GM12892 (cell line): Measurements from ENCODE around the gene FCN3.

ENCODE experiments used
- POLR2A ChIP-seq: IDR thresholded peaks from 2 replicates; pipeline ENCODE4 v1.6.1; 2011; ENCODE audit warnings: low read depth, low read length, control low read depth
- POLR2AphosphoS5 ChIP-seq: IDR thresholded peaks from 2 replicates; pipeline ENCODE4 v1.6.1; 2011; ENCODE audit warnings: low read depth, low read length, control low read depth

DNA sequence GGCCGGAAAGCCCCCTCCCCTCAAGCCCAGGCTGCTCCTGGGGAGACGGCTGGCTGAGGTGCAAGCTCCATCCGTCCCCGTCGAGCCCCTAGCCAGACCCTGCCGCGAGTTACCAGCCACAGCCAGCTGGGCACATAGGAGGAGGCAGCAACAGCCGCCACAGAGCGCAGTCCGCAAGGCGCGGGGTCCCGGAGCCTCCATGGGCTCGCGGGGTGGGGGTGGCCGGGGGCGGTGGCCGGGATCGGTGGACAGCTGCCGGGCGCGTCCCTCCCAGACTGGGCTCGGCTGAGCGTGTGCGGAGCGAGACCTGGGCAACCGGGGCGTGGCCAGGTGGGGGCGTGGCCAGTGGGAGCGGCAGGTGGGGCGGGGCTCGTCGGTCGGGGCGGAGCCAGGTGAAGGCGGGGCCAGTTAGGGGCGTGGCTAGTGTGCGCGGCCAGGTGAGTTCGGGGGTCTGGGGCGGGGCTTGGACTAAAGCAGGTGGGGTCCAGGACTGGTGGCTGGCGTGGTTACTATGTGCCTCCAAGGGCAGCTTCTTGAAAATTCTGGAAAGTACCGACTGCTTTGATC, 8.5 kb upstream of the FCN3 start, which contains the start of gene CD164L2:
- no peak for TF ChIP-seq POLR2A
- TF ChIP-seq POLR2AphosphoS5 = no peak
